Neural cell (in vitro differentiated cells): ENCODE results near the gene IRF9.

Experiments used
- CTCF ChIP-seq: fragments of 450-650 bp; IDR thresholded peaks from 2 replicates; pipeline ENCODE4 v1.5.1; 2014; ENCODE audit warnings: antibody characterized with exemption, mild to moderate bottlenecking, moderate library complexity; ENCODE audit not compliant: poor library complexity, severe bottlenecking
- EP300 ChIP-seq: fragments of 450-650 bp; conservative IDR thresholded peaks from 2 replicates; pipeline ENCODE4 v1.6.1; 2014; ENCODE audit warnings: antibody characterized with exemption, mild to moderate bottlenecking, moderate library complexity; ENCODE audit not compliant: poor library complexity, severe bottlenecking
- EZH2 ChIP-seq: fragments of 200-600, 300-800 bp; shearing (Covaris generic), sonication (generic); IDR thresholded peaks from 2 replicates; pipeline ENCODE4 v1.6.1; 2014; ENCODE audit warnings: antibody characterized with exemption, low read length, borderline replicate concordance, mild to moderate bottlenecking; ENCODE audit not compliant: insufficient read depth, poor library complexity, severe bottlenecking
- POLR2AphosphoS5 ChIP-seq: IDR thresholded peaks from 2 replicates; pipeline ENCODE4 v1.6.1; 2012
- REST ChIP-seq: IDR thresholded peaks from 2 replicates; pipeline ENCODE4 v1.6.1; 2012; ENCODE audit warnings: borderline replicate concordance
- TAF1 ChIP-seq: IDR thresholded peaks from 2 replicates; pipeline ENCODE4 v1.6.1; 2012; ENCODE audit warnings: low read depth

- TF ChIP-seq TAF1 = no peak
- no peak for TF ChIP-seq EP300
- no peak for TF ChIP-seq CTCF
- no peak for TF ChIP-seq REST
- no peak for TF ChIP-seq POLR2AphosphoS5
- TF ChIP-seq EZH2 = no peak
These were observed 53.0 kb downstream of the IRF9 start for GRCh38 chr14:24213866-24214662.
